Chondrocyte (in vitro differentiated cells): ENCODE measurements around the gene TMEM74B. TPM values are rescaled to one million over a fixed set of nuclear protein-coding genes. Genes with fewer than 3 reads are reported as not detected.

Source experiments
- DNase-seq: peaks from one replicate; pipeline ENCODE4 v3.0.0; 2021; ENCODE audit warnings: mixed read lengths, low spot score
- H3K27ac Mint-ChIP-seq: one replicate; pipeline ENCODE4 v1.8.0; 2021; ENCODE audit warnings: mild to moderate bottlenecking, moderate library complexity, mixed read lengths; ENCODE audit not compliant: unreplicated experiment
- H3K27me3 Mint-ChIP-seq: 2 replicates; pipeline ENCODE4 v1.8.0; 2021; ENCODE audit warnings: low read depth, mixed read lengths
- H3K36me3 Mint-ChIP-seq: 2 replicates; pipeline ENCODE4 v1.8.0; 2021; ENCODE audit warnings: low read depth, mixed read lengths
- H3K4me1 Mint-ChIP-seq: 2 replicates; pipeline ENCODE4 v1.8.0; 2021; ENCODE audit warnings: low read depth, mild to moderate bottlenecking, mixed read lengths
- H3K4me3 Mint-ChIP-seq: one replicate; pipeline ENCODE4 v1.8.0; 2021; ENCODE audit warnings: mild to moderate bottlenecking, moderate library complexity, mixed read lengths; ENCODE audit not compliant: unreplicated experiment
- H3K9me3 Mint-ChIP-seq: 2 replicates; pipeline ENCODE4 v1.8.0; 2021; ENCODE audit warnings: low read depth, mixed read lengths
- CTCF ChIP-seq: fragments of 200-600 bp; sonication (generic); IDR thresholded peaks from 2 replicates; pipeline ENCODE4 v1.5.0; 2021; ENCODE audit warnings: antibody characterized with exemption, mild to moderate bottlenecking, moderate library complexity
- total RNA-seq: library from RNA; stranded (reverse); gene quantifications from 3 replicates; pipeline ENCODE4 v1.2.1, GENCODE V29; 2021

The TMEM74B gene
- total RNA-seq, 1 donor from 2014 or later = 0.65 TPM

- Mint-ChIP-seq H3K27ac (no peak overlapping the region), H3K4me3 (no peak overlapping the region), H3K27me3 (peaks cover 41% of the 10 kb centered on the region), H3K36me3 (peaks cover 2% of the 10 kb centered on the region), H3K4me1 (peaks cover 10% of the 10 kb centered on the region), H3K9me3 (no peaks in the 10 kb centered on the region)
- no peak for TF ChIP-seq CTCF
- DNase-seq = no peak
These were observed 548 bp upstream of the TMEM74B start for GRCh38 chr20:1185316-1185741.

- Mint-ChIP-seq H3K36me3 (peaks cover 2% of the 10 kb centered on the region), H3K9me3 (no peaks in the 10 kb centered on the region), H3K4me1 (peaks cover 10% of the 10 kb centered on the region), H3K27me3 (peaks cover 30% of the 10 kb centered on the region), H3K4me3 (peak overlapping the region; percentile 68), H3K27ac (no peak overlapping the region)
- no peak for TF ChIP-seq CTCF
- DNase-seq = no peak
These were observed 532 bp downstream of the TMEM74B start for GRCh38 chr20:1184260-1184637.

GRCh38 chr20:1183153-1183552, 1.6 kb downstream of the TMEM74B start:
- no peak overlapping the region for H3K27ac Mint-ChIP-seq
- H3K36me3 Mint-ChIP-seq = peaks cover 2% of the 10 kb centered on the region
- H3K9me3 Mint-ChIP-seq = no peaks in the 10 kb centered on the region
- TF ChIP-seq CTCF = no peak
- H3K4me1 Mint-ChIP-seq = peaks cover 10% of the 10 kb centered on the region
- peaks cover 26% of the 10 kb centered on the region for H3K27me3 Mint-ChIP-seq
- H3K4me3 Mint-ChIP-seq = no peak overlapping the region
- DNase-seq = no peak

- Mint-ChIP-seq H3K9me3 (no peaks in the 10 kb centered on the region), H3K4me3 (no peak overlapping the region), H3K27me3 (peaks cover 26% of the 10 kb centered on the region), H3K36me3 (peaks cover 2% of the 10 kb centered on the region), H3K27ac (no peak overlapping the region), H3K4me1 (peaks cover 10% of the 10 kb centered on the region)
- TF ChIP-seq CTCF = no peak
- DNase-seq = no peak
These were observed 2.7 kb downstream of the TMEM74B start for GRCh38 chr20:1182106-1182505.

- H3K36me3 Mint-ChIP-seq = peaks cover 2% of the 10 kb centered on the region
- no peak overlapping the region for H3K27ac Mint-ChIP-seq
- TF ChIP-seq CTCF = no peak
- H3K27me3 Mint-ChIP-seq = peaks cover 23% of the 10 kb centered on the region
- H3K4me3 Mint-ChIP-seq = no peak overlapping the region
- H3K9me3 Mint-ChIP-seq = no peaks in the 10 kb centered on the region
- DNase-seq = no peak
- peaks cover 9% of the 10 kb centered on the region for H3K4me1 Mint-ChIP-seq
These were observed 3.8 kb downstream of the TMEM74B start for GRCh38 chr20:1180949-1181348.
